ENCODE results near the gene KRT27.
"Not testable (repeated sequence)": the region's sequence is repeated elsewhere in the genome, so short reads cannot be mapped to it uniquely, and the experiment has no call there.

The KRT27 gene, protein sequence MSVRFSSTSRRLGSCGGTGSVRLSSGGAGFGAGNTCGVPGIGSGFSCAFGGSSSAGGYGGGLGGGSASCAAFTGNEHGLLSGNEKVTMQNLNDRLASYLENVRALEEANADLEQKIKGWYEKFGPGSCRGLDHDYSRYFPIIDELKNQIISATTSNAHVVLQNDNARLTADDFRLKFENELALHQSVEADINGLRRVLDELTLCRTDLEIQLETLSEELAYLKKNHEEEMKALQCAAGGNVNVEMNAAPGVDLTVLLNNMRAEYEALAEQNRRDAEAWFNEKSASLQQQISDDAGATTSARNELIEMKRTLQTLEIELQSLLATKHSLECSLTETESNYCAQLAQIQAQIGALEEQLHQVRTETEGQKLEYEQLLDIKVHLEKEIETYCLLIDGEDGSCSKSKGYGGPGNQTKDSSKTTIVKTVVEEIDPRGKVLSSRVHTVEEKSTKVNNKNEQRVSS

GRCh38 chr17:40782450-40782849, at the start of gene KRT27:
TSS of gene KRT27 (minus strand) at chr17:40782550. CDS start at chr17:40782493, 57 bp downstream.
- DNase-seq, result no peak

DNA sequence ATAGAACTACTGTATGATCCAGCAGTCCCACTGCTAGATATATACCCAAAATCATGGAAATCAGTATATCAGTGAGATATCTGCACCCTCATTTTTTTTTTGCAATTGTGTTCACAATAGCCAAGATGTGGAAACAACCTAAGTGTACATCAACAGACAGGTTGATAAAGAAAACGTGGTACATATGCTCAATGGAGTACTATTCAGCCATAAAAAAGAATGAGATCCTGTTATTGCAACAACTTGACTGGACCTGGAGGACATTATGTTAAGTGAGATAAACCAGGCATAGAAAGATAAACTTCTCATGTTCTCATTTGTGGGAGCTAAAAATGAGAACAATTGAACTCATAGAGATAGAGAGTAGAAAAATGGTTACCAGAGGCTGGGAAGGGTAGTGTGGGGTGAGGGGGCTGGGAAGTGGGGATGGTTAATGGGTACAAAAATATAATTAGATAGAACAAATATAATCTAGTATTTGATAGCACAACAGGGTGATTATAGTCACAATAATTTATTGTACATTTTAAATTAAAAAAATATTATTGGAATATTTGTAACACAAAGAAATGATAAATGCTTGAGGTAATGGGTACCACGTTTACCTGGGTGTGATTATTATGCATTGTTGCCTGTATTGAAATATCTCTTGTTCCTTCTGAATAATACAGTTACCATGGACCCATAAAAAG, 47.9 kb upstream of the KRT27 start:
- DNase-seq, result no peak

GRCh38 chr17:40828454-40829044, 46.2 kb upstream of the KRT27 start:
- no peak for DNase-seq

DNA sequence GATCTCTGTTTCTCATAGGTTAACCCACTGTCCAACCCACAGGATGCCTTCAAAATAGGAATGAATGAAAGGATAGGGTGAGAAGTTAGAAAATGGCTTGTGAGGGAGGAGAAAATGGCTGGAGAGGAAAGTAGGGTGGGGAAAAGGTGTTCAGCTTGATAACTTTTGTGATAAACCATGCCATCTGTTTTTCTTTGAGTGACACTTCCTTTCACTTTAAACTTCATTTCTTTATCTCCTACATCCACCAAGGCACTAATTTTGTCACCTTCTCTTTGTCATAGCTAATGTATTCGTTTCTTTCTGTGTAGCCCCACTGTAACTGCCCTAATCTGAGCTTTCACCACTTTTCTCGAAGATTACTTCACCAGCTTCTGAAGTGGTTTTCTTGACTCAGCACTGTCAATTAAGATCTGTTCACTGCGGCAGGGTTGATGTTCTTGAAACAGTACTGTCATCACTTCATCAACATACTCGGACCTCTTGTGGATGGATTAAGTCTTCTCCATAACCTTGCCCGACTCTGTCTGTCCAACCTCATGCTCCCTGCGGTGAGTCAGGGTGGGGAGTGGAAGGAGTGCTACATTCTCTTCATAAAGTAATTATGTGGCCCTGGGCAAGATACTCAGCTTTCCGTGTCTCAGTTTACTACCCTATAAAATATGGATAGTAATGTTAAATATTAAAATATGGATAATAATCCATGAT, 45.5 kb upstream of the KRT27 start:
- DNase-seq, result no peak

GRCh38 chr17:40825599-40825998, 43.2 kb upstream of the KRT27 start:
- DNase-seq, result no peak

GRCh38 chr17:40824015-40824832, 41.9 kb upstream of the KRT27 start:
- DNase-seq, result no peak

- DNase-seq, result no peak
Observed at GRCh38 chr17:40822132-40822812, 39.9 kb upstream of the KRT27 start, which contains the start of gene KRT10. TSS of gene KRT10 (minus strand) at chr17:40822614. CDS start at chr17:40822585, 29 bp downstream.

GRCh38 chr17:40821536-40821935, 39.2 kb upstream of the KRT27 start:
- no peak for DNase-seq

- DNase-seq, result no peak
Observed at GRCh38 chr17:40820228-40820838, 38.0 kb upstream of the KRT27 start.

GRCh38 chr17:40819528-40820125, 37.3 kb upstream of the KRT27 start:
- DNase-seq, result peak; percentile 24

DNA sequence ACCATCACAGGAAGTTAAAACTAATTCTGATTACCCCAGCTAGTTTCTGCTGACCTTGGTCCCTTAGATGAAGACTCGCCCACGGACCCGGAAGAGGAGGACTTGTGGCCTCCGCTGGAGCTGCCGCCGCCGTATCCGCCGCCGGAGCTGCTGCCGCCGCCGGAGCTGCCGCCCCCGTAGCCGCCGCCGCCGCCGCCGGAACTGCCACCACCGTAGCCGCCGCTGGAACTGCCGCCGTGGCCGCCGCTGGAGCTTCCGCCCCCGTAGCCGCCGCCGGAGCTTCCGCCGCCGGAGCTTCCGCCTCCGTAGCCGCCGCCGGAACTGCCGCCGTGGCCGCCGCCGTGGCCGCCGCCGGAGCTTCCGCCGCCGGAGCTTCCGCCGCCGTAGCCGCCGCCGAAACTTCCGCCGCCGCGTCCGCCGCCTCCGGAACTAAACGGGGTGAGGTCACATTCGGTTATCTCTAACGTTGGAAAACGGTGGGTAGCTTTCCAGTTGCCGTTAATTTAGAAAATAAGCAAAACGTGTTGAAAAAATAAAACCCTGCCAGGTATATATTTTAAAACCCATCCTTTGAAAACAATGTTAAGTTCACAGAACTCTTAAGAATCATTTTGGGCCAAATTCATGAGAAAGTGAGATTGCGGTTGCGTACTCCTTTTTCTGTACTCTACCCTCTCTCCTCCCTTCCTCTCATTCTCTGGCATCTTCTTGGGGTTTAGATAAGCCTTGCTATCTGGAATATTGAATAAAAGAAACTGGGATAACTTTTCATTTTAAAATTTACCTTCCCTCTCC, 36.6 kb upstream of the KRT27 start:
- peak; percentile 93 for DNase-seq

DNA sequence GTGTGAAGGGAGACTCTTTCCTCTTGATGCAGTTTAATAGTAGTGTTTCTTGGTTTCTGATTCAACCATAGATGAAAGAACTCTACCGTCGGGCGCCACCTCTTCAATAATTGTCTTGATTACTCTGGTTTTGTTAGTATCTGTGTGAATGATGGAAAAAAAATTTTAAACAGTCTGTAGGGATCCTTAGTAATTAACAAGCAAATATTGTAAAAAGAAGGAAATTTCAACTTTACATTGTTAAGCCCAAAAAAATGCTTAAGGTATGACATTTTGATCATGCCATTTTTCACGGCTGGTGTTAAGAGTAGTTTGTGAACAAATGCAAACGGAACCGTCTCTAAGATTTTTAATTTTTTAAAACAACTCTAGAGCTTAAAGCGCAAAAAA, 36.0 kb upstream of the KRT27 start:
- DNase-seq, result no peak

- no peak for DNase-seq
Observed at GRCh38 chr17:40817103-40817682, 34.8 kb upstream of the KRT27 start.

DNA sequence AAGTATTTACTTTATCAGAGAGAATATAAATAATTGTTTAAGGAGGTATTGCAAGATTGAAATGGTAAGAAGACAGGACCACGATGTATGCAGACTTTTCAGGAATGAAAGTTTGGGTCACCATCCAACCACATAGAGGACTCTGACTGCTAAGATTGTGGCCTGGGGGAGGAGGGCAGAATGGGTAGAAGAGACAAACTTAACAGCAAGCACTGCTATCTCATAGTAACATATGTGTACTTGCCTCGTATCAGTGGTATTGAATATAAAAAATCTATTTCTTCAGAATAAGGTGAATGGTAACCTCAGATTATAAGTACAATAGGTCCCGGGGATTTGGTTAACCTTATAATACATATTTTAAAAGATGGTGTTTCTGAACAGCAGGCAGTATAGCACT, 34.2 kb upstream of the KRT27 start:
- DNase-seq, result no peak

DNA sequence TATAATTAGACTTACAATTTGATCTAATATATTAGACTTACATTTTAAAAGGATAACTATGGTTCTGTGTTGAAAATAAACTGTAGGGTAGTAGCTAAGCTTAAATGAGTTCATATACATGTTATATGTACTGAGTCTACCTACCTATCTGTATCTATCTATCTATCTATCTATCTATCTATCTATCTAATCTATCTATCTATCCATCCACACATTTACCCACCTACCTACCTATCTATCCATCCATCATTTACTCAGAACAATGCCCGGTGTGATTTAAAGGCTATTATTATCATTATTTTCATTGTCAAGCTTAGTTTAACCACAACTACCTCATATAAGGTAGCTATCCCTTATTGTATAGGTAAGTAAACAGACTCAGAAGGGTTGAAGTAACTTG, 33.0 kb upstream of the KRT27 start:
- no peak for DNase-seq

DNA sequence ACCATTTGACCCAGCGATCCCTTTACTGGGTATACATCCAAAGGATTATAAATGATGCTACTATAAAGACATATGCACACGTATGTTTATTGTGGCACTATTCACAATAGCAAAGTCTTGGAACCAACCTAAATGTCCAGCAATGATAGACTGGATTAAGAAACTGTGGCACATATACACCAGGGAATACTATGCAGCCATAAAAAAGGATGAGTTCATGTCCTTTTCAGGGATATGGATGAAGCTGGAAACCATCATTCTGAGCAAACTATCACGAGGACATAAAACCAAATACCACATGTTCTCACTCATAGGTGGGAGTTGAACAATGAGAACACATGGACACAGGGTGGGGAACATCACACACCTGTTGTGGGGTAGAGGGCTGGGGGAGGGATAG, 32.3 kb upstream of the KRT27 start:
- DNase-seq, result not testable (repeated sequence)

- no peak for DNase-seq
Observed at GRCh38 chr17:40813804-40814203, 31.5 kb upstream of the KRT27 start.

DNA sequence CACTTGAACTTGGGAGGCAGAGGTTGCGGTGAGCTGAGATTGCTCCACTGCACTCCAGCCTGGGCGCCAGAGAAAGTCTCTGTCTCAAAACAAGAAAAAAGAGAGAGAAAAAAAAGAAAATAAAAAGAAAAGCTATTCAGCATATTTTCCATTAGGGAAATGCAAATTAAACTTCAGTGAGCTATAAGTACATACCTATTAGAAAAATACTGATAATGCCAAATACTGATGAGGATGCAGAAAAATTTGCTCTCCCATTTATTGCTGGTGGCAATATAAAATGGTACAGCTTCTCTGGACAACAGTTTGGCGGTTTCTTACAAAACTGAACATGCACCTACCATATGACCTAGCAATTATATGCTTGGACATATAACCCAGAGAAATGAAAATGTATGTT, 30.3 kb upstream of the KRT27 start:
- DNase-seq, result no peak

- no peak for DNase-seq
Observed at GRCh38 chr17:40810494-40810893, 28.1 kb upstream of the KRT27 start.
